ENCODE measurements around the gene TMEM121B.

The TMEM121B gene

GRCh38 chr22:17110791-17111550 is 10.2 kb downstream of the TMEM121B start:
- DNase-seq (ENCODE audit: low read depth in 2 of 2), result no peak

- DNase-seq (ENCODE audit: low read depth in 2 of 2), result no peak
Observed at GRCh38 chr22:17109976-17110375, 11.2 kb downstream of the TMEM121B start.

GRCh38 chr22:17109113-17109865 is 11.9 kb downstream of the TMEM121B start:
- DNase-seq (ENCODE audit: low read depth in 2 of 2), result no peak

GRCh38 chr22:17108256-17109112 is 12.7 kb downstream of the TMEM121B start:
- DNase-seq (ENCODE audit: low read depth in 2 of 2), result no peak

GRCh38 chr22:17107547-17107810 is 13.7 kb downstream of the TMEM121B start:
- no peak for DNase-seq (ENCODE audit: low read depth in 2 of 2)

GRCh38 chr22:17106785-17107546 is 14.2 kb downstream of the TMEM121B start:
- DNase-seq (ENCODE audit: low read depth in 2 of 2), result no peak

GRCh38 chr22:17106161-17106784 is 14.9 kb downstream of the TMEM121B start:
- DNase-seq (ENCODE audit: low read depth in 2 of 2), result no peak

- no peak for DNase-seq (ENCODE audit: low read depth in 2 of 2)
Observed at GRCh38 chr22:17105143-17106129, 15.7 kb downstream of the TMEM121B start.

- no peak for DNase-seq (ENCODE audit: low read depth in 2 of 2)
Observed at GRCh38 chr22:17104336-17104935, 16.7 kb downstream of the TMEM121B start.

- DNase-seq (ENCODE audit: low read depth in 2 of 2), result no peak
Observed at GRCh38 chr22:17103351-17103750, 17.8 kb downstream of the TMEM121B start.

- DNase-seq (ENCODE audit: low read depth in 2 of 2), result no peak
Observed at GRCh38 chr22:17102297-17102667, 18.9 kb downstream of the TMEM121B start.

- no peak for DNase-seq (ENCODE audit: low read depth in 2 of 2)
Observed at GRCh38 chr22:17101475-17102296, 19.5 kb downstream of the TMEM121B start.

GRCh38 chr22:17100621-17101020 is 20.5 kb downstream of the TMEM121B start:
- DNase-seq (ENCODE audit: low read depth in 2 of 2), result no peak

- DNase-seq (ENCODE audit: low read depth in 2 of 2), result no peak
Observed at GRCh38 chr22:17098379-17098819, 22.8 kb downstream of the TMEM121B start.

- DNase-seq (ENCODE audit: low read depth in 2 of 2), result no peak
Observed at GRCh38 chr22:17097701-17098100, 23.5 kb downstream of the TMEM121B start.

GRCh38 chr22:17097062-17097461 is 24.1 kb downstream of the TMEM121B start:
- no peak for DNase-seq (ENCODE audit: low read depth in 2 of 2)

GRCh38 chr22:17096071-17096470 is 25.1 kb downstream of the TMEM121B start:
- no peak for DNase-seq (ENCODE audit: low read depth in 2 of 2)

- DNase-seq (ENCODE audit: low read depth in 2 of 2), result no peak
Observed at GRCh38 chr22:17095538-17095937, 25.6 kb downstream of the TMEM121B start.

- no peak for DNase-seq (ENCODE audit: low read depth in 2 of 2)
Observed at GRCh38 chr22:17093081-17093480, 28.1 kb downstream of the TMEM121B start.
